Testis (tissue), 2 donors: ENCODE measurements around the gene TRIM3.

Source experiments
- CTCF ChIP-seq, 3 experiments: fragments of 450-650 bp in 2 of 3; fragments of 200-600 bp in 1 of 3; sonication (generic) in 1 of 3; IDR thresholded peaks; one replicate each; pipeline ENCODE4 v1.5.1; 2016 to 2019; ENCODE audit warnings: antibody characterized with exemption in 3 of 3, mild to moderate bottlenecking in 2 of 3, moderate library complexity in 1 of 3
- POLR2A ChIP-seq: fragments of 450-650 bp; IDR thresholded peaks from one replicate; pipeline ENCODE4 v1.6.1; 2017; ENCODE audit warnings: antibody characterized with exemption, mild to moderate bottlenecking, moderate library complexity

- TF ChIP-seq CTCF (IDR thresholded peaks at IDR 0.05) (no peak), POLR2A (no peak)
Observed at GRCh38 chr11:6483015-6483414, 9.3 kb upstream of the TRIM3 start.
